Gastroesophageal sphincter (tissue), 4 donors: ENCODE results near the gene BCL2. TPM values are rescaled to one million over a fixed set of nuclear protein-coding genes. Genes with fewer than 3 reads are reported as not detected.

Experiments
- ATAC-seq: fragments of 150-250 bp; one replicate; pipeline ENCODE4 v1.9.1; 2016; ENCODE audit warnings: mild to moderate bottlenecking, moderate library complexity
- H3K27ac ChIP-seq, 4 donors: fragments of 200-600 bp; sonication (generic) in 3 of 4; 1 replicate in 3 of 4; 2 replicates in 1 of 4; pipeline ENCODE4 v1.5.1; 2016 to 2019
- H3K27me3 ChIP-seq: fragments of 200-600 bp; sonication (generic); one replicate; pipeline ENCODE4 v1.5.1; 2019
- H3K36me3 ChIP-seq, 2 donors: fragments of 200-600 bp; sonication (generic); one replicate each; pipeline ENCODE4 v1.5.1; 2019; ENCODE audit warnings: control low read depth in 1 of 2
- H3K4me1 ChIP-seq, 3 donors: fragments of 200-600 bp; sonication (generic); 1 replicate in 2 of 3; 2 replicates in 1 of 3; pipeline ENCODE4 v1.5.1; 2016 to 2019; ENCODE audit warnings: control low read depth in 2 of 3
- H3K4me3 ChIP-seq, 2 donors: fragments of 200-600 bp; sonication (generic); one replicate each; pipeline ENCODE4 v1.5.1; 2019; ENCODE audit warnings: mild to moderate bottlenecking in 1 of 2, moderate library complexity in 1 of 2
- H3K9me3 ChIP-seq, 3 donors: fragments of 200-600 bp; sonication (generic); one replicate each; pipeline ENCODE4 v1.5.1; 2017 to 2019; ENCODE audit warnings: control low read depth in 2 of 3
- EP300 ChIP-seq: sonication (generic); formaldehyde crosslinking; IDR thresholded peaks from one replicate; pipeline ENCODE4 v1.6.1; 2017; ENCODE audit warnings: antibody characterized with exemption, mild to moderate bottlenecking
- POLR2A ChIP-seq, 2 donors: fragments of 450-650 bp; IDR thresholded peaks; one replicate each; pipeline ENCODE4 v1.6.1; 2017; ENCODE audit warnings: antibody characterized with exemption in 2 of 2, mild to moderate bottlenecking in 2 of 2, moderate library complexity in 1 of 2
- POLR2AphosphoS5 ChIP-seq: sonication (generic); formaldehyde crosslinking; IDR thresholded peaks from one replicate; pipeline ENCODE4 v1.6.1; 2017; ENCODE audit warnings: antibody characterized with exemption
- WGBS, 2 donors: methylation state at CpG; one replicate each; pipeline ENCODE4 v1.1.5; 2018; ENCODE audit warnings: low coverage in 1 of 2; 5-methylcytosine and 5-hydroxymethylcytosine counted together
- total RNA-seq, 4 donors: library from RNA; depleted of rRNA; stranded (reverse); fragments of >200 nt; gene quantifications; one replicate each; pipeline ENCODE4 v1.1.0, GENCODE V29; 2016
- TF ChIP-seq, protein P1 (sequence below), 4 experiments: fragments of 200-600 bp in 2 of 4; fragments of 450-650 bp in 2 of 4; sonication (generic) in 1 of 4; IDR thresholded peaks; one replicate each; pipeline ENCODE4 v1.5.1; 2017 to 2019; ENCODE audit warnings: antibody characterized with exemption in 4 of 4, mild to moderate bottlenecking in 2 of 4, moderate library complexity in 2 of 4

BCL2 gene
- total RNA-seq, 4 donors from 2014 or later, result 31.2 to 41.7 (median 32.7) TPM

GRCh38 chr18:63158676-63159291 lies 160.8 kb downstream of the BCL2 start:
- H3K4me1 ChIP-seq, result peaks cover 0 to 83% (median 14%) of the 10 kb centered on the region in 3 donors

DNA sequence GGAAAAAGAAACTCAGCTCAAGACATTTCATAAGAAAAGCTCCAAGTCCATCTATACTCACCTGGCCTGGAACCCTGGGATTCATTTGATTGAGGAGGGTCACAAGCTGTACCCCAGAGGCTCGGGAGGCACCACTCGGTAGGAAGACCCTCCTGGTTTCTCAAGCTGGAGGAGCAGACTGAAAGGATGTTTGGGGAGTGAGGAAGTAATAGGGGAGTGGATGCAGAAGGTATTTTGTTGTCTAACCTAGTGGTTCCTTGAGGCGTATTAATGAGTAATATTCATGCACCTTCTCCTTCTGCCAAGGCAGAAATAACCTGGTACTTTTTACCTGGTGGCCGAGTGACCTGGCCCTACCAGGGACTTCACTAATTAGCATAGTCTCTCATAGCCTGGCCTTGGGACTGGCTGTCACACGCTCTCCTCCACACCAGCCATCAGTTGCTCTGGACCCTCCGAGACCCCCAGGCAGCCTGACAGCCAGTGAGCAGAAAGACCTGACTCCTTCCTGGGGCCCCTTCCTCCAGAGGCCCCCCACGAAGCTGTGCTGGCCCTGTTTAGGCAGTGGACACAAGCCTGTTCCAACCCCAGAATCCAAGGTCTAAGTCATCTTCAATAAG lies 161.4 kb downstream of the BCL2 start:
- no peaks in the 10 kb centered on the region for H3K36me3 ChIP-seq
- H3K4me3 ChIP-seq, result no peak overlapping the region
- TF ChIP-seq EP300, result no peak
- no peak for TF ChIP-seq POLR2AphosphoS5
- TF ChIP-seq POLR2A (IDR thresholded peaks at IDR 0.05), result no peak
- TF ChIP-seq, protein P1, sequence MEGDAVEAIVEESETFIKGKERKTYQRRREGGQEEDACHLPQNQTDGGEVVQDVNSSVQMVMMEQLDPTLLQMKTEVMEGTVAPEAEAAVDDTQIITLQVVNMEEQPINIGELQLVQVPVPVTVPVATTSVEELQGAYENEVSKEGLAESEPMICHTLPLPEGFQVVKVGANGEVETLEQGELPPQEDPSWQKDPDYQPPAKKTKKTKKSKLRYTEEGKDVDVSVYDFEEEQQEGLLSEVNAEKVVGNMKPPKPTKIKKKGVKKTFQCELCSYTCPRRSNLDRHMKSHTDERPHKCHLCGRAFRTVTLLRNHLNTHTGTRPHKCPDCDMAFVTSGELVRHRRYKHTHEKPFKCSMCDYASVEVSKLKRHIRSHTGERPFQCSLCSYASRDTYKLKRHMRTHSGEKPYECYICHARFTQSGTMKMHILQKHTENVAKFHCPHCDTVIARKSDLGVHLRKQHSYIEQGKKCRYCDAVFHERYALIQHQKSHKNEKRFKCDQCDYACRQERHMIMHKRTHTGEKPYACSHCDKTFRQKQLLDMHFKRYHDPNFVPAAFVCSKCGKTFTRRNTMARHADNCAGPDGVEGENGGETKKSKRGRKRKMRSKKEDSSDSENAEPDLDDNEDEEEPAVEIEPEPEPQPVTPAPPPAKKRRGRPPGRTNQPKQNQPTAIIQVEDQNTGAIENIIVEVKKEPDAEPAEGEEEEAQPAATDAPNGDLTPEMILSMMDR (IDR thresholded peaks at IDR 0.05), result no peak
- ATAC-seq, result no peak
- WGBS, 2 donors, result 62 to 75% methylated on average over 4 to 7 of the region's 7 CpGs
- peaks cover 0 to 83% (median 14%) of the 10 kb centered on the region in 3 donors for H3K4me1 ChIP-seq
- H3K27ac ChIP-seq, result peak overlapping the region in 1 of 4 donors; percentile 21
- H3K9me3 ChIP-seq, result no peaks in the 10 kb centered on the region
- no peaks in the 10 kb centered on the region for H3K27me3 ChIP-seq

More at GRCh38 chr18:63158676-63159291, 160.8 kb downstream of the BCL2 start:
- Histone ChIP-seq H3K9me3 (no peaks in the 10 kb centered on the region), H3K4me3 (no peak overlapping the region), H3K27ac (peak overlapping the region in 1 of 4 donors; percentile 21), H3K27me3 (no peaks in the 10 kb centered on the region), H3K36me3 (no peaks in the 10 kb centered on the region)
- no peak for ATAC-seq
- no peak for TF ChIP-seq EP300
- no peak for TF ChIP-seq POLR2A (IDR thresholded peaks at IDR 0.05)
- no peak for TF ChIP-seq POLR2AphosphoS5
- TF ChIP-seq, protein P1 (IDR thresholded peaks at IDR 0.05), result no peak
- WGBS, 2 donors, result 84 to 85% methylated on average over 6 of the region's 6 CpGs

GRCh38 chr18:63157293-63158011 lies 162.1 kb downstream of the BCL2 start:
- Histone ChIP-seq H3K4me3 (no peak overlapping the region), H3K27me3 (no peaks in the 10 kb centered on the region), H3K36me3 (no peaks in the 10 kb centered on the region), H3K9me3 (no peaks in the 10 kb centered on the region), H3K27ac (peak overlapping the region in 1 of 4 donors; percentile 21), H3K4me1 (peaks cover 0 to 78% (median 14%) of the 10 kb centered on the region in 3 donors)
- WGBS, 2 donors, result 67 to 83% methylated on average over 13 to 14 of the region's 15 CpGs
- TF ChIP-seq EP300, result no peak
- no peak for TF ChIP-seq POLR2A (IDR thresholded peaks at IDR 0.05)
- TF ChIP-seq, protein P1 (IDR thresholded peaks at IDR 0.05), result no peak
- TF ChIP-seq POLR2AphosphoS5, result no peak
- no peak for ATAC-seq

GRCh38 chr18:63155910-63156773 lies 163.4 kb downstream of the BCL2 start:
- 79% methylated on average over 9 of the region's 14 CpGs; no CpG with 5 or more reads in 1 of the 2 donors for WGBS, 2 donors
- H3K4me3 ChIP-seq, result no peak overlapping the region
- H3K36me3 ChIP-seq, result no peaks in the 10 kb centered on the region
- TF ChIP-seq POLR2AphosphoS5 (no peak), EP300 (no peak), POLR2A (IDR thresholded peaks at IDR 0.05) (no peak)
- TF ChIP-seq, protein P1 (IDR thresholded peaks at IDR 0.05), result no peak
- no peaks in the 10 kb centered on the region for H3K27me3 ChIP-seq
- no peak overlapping the region for H3K27ac ChIP-seq
- H3K9me3 ChIP-seq, result no peaks in the 10 kb centered on the region
- H3K4me1 ChIP-seq, result peaks cover 0 to 65% (median 5%) of the 10 kb centered on the region in 3 donors
- ATAC-seq, result no peak
